ENCODE measurements around the gene PRMT1.
A peak's percentile ranks its signal among the peaks of the same experiment; 100 is the strongest.
"Not testable (repeated sequence)": the region's sequence is repeated elsewhere in the genome, so short reads cannot be mapped to it uniquely, and the experiment has no call there.

The PRMT1 gene

DNA sequence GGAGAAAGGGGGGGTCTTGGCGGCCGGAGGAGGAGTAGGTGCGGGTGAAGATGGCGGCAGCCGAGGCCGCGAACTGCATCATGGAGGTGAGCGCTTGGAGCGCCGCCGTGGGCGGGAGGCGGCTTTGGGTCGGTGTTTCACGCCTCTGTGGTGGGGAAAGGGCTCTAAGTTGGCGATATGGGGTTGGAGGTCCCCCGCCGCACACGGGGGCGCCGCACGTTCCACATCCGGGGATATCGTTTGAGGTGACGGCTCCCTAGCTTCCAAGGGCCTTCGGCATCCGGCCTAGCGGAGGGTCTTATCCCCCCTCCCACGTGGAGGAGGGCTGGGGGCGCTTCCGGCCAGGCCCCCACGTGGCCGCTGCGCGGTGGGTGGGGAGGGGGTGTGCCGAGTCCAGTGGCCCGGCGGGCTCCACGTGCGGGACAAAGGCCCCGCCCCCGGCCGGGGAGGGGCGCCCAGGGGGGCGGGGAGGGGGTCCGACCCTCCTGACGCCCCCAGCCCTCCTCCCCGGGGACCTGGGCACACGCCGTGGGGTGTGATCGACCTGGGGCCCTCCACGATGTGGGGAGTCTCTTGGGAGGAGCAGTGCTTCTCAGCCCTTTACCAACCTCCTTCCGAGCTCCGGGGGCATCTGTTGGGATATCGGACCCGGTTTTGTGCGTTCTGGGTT, at the start of gene PRMT1:
Gene PRMT1 (plus strand): TSS at position 41 of the 670 bp plus-strand sequence. CDS start 10 bp downstream, at position 51.
- DNase-seq (ENCODE audit: low spot score) = peak; percentile 62
- in situ Hi-C loops (cut with MboI; ENCODE audit: low pct_unique_long_range_greater_than_20kb, low sequenced_read_pairs, unreplicated experiment) = no loop called here
- TF ChIP-seq, protein P1, sequence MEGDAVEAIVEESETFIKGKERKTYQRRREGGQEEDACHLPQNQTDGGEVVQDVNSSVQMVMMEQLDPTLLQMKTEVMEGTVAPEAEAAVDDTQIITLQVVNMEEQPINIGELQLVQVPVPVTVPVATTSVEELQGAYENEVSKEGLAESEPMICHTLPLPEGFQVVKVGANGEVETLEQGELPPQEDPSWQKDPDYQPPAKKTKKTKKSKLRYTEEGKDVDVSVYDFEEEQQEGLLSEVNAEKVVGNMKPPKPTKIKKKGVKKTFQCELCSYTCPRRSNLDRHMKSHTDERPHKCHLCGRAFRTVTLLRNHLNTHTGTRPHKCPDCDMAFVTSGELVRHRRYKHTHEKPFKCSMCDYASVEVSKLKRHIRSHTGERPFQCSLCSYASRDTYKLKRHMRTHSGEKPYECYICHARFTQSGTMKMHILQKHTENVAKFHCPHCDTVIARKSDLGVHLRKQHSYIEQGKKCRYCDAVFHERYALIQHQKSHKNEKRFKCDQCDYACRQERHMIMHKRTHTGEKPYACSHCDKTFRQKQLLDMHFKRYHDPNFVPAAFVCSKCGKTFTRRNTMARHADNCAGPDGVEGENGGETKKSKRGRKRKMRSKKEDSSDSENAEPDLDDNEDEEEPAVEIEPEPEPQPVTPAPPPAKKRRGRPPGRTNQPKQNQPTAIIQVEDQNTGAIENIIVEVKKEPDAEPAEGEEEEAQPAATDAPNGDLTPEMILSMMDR (IDR thresholded peaks at IDR 0.05; ENCODE audit: extremely low read depth, insufficient read depth, missing control alignments) = no peak

DNA sequence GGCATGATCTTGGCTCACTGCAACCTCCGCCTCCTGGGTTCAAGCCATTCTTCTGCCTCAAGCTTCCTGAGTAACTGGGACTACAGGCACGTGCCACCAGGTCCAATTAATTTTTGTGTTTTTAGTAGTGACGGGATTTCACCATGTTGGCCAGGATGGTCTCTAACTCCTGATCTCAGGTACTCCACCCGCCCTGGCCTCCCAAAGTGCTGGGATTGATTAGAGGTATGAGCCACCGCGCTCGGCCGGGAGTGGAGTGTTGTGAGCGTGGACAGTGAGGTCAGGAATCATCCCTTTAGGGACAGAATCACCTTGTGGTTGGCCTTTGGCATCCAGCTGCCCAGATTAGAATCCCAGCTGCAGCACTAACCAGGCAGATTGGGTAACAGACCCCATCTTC, 47.4 kb upstream of the PRMT1 start:
- in situ Hi-C loops (cut with MboI; ENCODE audit: low pct_unique_long_range_greater_than_20kb, low sequenced_read_pairs, unreplicated experiment) = no loop called here
- TF ChIP-seq, protein P1 (IDR thresholded peaks at IDR 0.05; ENCODE audit: extremely low read depth, insufficient read depth, missing control alignments) = no peak

DNA sequence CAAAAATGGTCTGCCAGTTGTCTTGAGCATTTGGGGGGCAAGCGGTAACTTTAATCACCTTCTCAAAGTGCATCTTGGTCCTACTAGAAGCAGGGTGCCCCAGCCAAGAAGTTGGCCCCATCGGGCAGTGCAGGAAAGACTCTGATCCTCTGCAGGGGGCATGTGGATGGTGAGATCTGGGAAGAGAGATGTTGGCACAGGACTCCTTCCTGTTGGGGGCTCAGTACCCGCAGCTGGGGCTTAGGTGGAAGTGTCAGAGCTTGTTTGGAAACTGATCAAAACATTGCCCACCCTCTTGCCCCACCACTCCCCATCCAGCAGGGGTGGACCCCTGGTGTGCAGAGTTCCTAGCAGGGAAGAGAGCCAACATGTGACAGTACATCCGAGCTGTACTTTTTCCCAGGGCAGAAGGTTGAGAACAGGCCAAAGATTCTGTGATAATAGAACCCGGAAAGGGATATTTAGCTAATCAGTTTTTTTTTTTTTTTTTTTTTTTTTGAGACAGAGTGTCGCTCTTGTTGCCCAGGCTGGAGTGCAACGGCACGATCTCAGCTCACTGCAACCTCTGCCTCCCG, 46.0 kb upstream of the PRMT1 start:
- DNase-seq (ENCODE audit: low spot score) = no peak
- TF ChIP-seq, protein P1 (IDR thresholded peaks at IDR 0.05; ENCODE audit: extremely low read depth, insufficient read depth, missing control alignments) = no peak
- in situ Hi-C loops (cut with MboI; ENCODE audit: low pct_unique_long_range_greater_than_20kb, low sequenced_read_pairs, unreplicated experiment) = no loop called here

More for the DNA sequence above, 47.4 kb upstream of the PRMT1 start:
- DNase-seq (ENCODE audit: low spot score) = no peak

DNA sequence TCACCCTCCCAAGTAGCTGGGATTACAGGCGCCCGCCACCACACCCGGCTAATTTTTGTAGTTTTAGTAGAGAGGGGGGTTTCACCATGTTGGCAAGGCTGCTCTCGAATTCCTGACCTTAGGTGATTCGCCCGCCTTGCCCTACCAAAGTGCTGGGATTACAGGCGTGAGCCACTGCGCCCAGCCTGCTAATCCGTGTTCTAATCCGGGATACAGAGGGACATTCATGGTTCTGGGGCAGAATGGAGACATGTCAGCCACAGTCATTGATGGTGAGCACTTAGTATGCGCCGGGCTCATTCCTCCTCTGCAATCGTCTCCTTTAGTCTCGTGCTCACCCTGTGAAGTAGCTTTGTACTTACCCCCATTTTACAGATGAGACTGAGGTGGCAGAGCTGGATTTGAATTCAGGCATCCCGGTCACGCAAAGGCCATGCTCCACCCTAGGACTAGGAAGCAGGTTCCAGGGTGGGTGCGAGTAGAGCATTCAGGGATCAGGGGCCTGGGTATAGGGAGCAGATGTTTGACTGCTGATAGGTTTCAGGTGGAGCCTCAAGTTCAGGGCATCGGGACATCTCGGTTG, 45.4 kb upstream of the PRMT1 start:
- in situ Hi-C loops (cut with MboI; ENCODE audit: low pct_unique_long_range_greater_than_20kb, low sequenced_read_pairs, unreplicated experiment) = no loop called here
- TF ChIP-seq, protein P1 (IDR thresholded peaks at IDR 0.05; ENCODE audit: extremely low read depth, insufficient read depth, missing control alignments) = no peak

DNA sequence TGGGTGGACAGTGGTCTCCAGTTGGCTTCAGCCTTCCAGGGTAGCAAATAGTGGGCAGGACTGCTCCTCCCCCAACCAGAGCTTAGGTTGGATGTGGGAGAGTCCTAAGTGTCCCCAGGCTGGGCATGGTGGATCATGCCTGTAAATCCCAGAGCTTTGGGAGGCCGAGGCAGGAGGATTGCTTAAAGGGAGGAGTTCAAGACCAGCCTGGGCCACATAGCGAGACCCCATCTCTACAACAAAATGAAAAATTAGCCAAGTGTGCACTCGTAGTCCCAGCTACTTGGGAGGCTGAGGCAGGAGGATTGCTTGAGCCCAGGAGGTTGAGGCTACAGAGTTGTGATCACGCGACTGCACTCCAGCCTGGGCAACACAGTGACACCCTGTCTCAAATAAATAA, 44.5 kb upstream of the PRMT1 start:
- no peak for DNase-seq (ENCODE audit: low spot score)
- TF ChIP-seq, protein P1 (IDR thresholded peaks at IDR 0.05; ENCODE audit: extremely low read depth, insufficient read depth, missing control alignments) = no peak
- in situ Hi-C loops (cut with MboI; ENCODE audit: low pct_unique_long_range_greater_than_20kb, low sequenced_read_pairs, unreplicated experiment) = no loop called here

More for the DNA sequence above, 45.4 kb upstream of the PRMT1 start:
- no peak for DNase-seq (ENCODE audit: low spot score)

DNA sequence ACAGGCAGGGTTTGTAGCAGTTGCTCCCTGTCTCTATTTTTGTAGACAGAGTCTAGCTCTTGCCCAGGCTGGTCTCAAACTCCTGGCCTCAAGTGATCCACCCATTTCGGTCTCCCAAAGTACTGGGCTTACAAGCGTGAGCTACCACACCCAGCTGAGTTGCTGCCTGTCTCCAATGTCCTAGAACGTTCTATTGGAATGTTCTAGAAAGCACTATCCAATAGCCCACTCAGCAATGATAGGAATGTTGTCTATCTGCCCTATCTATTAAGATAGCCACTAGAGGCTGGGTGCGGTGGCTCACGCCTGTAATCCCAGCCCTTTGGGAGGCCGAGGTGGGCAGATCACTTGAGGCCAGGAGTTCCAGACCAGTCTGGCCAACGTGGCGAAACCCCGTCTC, 43.8 kb upstream of the PRMT1 start:
- in situ Hi-C loops (cut with MboI; ENCODE audit: low pct_unique_long_range_greater_than_20kb, low sequenced_read_pairs, unreplicated experiment); DNase-seq (ENCODE audit: low spot score): not testable (repeated sequence)
